ENCODE results near the gene FAM78A.

GRCh38 chr9:131214286-131214856 is 61.9 kb downstream of the FAM78A start:
- TF ChIP-seq CTCF (IDR thresholded peaks at IDR 0.05; ENCODE audit: low read depth, low read length) (no peak), POLR2A (IDR thresholded peaks at IDR 0.05; ENCODE audit: extremely low read depth, insufficient read length) (no peak)

Data from NB4 (cell line).